Sigmoid colon (tissue), 7 donors: ENCODE data around the gene NCOA4. TPM values are rescaled to one million over a fixed set of nuclear protein-coding genes. Genes with fewer than 3 reads are reported as not detected.
"Not testable (repeated sequence)": the region's sequence is repeated elsewhere in the genome, so short reads cannot be mapped to it uniquely, and the experiment has no call there.

ENCODE experiments used
- DNase-seq: peaks from one replicate; pipeline ENCODE4 v3.0.0-alpha.2; 2019
- H3K27ac ChIP-seq, 4 donors: fragments of 200-600 bp; sonication (generic); one replicate each; pipeline ENCODE4 v1.5.1; 2016 to 2019; ENCODE audit warnings: mild to moderate bottlenecking in 1 of 4
- H3K27me3 ChIP-seq, 3 donors: fragments of 200-600 bp; sonication (generic); one replicate each; pipeline ENCODE4 v1.5.1; 2019; ENCODE audit warnings: mild to moderate bottlenecking in 1 of 3
- H3K36me3 ChIP-seq, 4 donors: fragments of 200-600 bp; sonication (generic); one replicate each; pipeline ENCODE4 v1.5.1; 2016 to 2019
- H3K4me1 ChIP-seq, 4 donors: fragments of 200-600 bp; sonication (generic); one replicate each; pipeline ENCODE4 v1.5.1; 2017 to 2019
- H3K4me3 ChIP-seq, 4 donors: fragments of 200-600 bp; sonication (generic); one replicate each; pipeline ENCODE4 v1.5.1; 2017 to 2019; ENCODE audit warnings: mild to moderate bottlenecking in 2 of 4, moderate library complexity in 1 of 4
- H3K9me3 ChIP-seq, 4 donors: fragments of 200-600 bp in 3 of 4; sonication (generic) in 3 of 4; one replicate each; pipeline versions ENCODE4 v1.5.1 to v1.6.1; 2013 to 2019
- EP300 ChIP-seq, 4 donors: sonication (generic); formaldehyde crosslinking; IDR thresholded peaks; one replicate each; pipeline ENCODE4 v1.6.1; 2017; ENCODE audit warnings: antibody characterized with exemption in 4 of 4
- POLR2A ChIP-seq, 2 donors: fragments of 450-650 bp; IDR thresholded peaks; one replicate each; pipeline ENCODE4 v1.6.1; 2016; ENCODE audit warnings: antibody characterized with exemption in 2 of 2, mild to moderate bottlenecking in 2 of 2, moderate library complexity in 2 of 2
- POLR2AphosphoS5 ChIP-seq, 4 donors: sonication (generic); formaldehyde crosslinking; IDR thresholded peaks; one replicate each; pipeline ENCODE4 v1.6.1; 2017; ENCODE audit warnings: antibody characterized with exemption in 4 of 4
- WGBS, 2 donors: extraction: QIAGEN DNeasy Blood & Tissue Kit; methylation state at CpG; one replicate each; pipeline ENCODE4 v1.1.7; 2013; 5-methylcytosine and 5-hydroxymethylcytosine counted together
- intact Hi-C: fragments of 100-400 bp; cut with DNase I; formaldehyde crosslinking; loops from one replicate; pipeline ENCODE4 v1.15.1; 2023
- polyA plus RNA-seq, 3 donors: library from polyadenylated mRNA; stranded (reverse); fragments of 200-250 nt; gene quantifications; one replicate each; pipeline ENCODE4 v1.2.3, GENCODE V29; 2013
- total RNA-seq, 4 donors: library from RNA; depleted of rRNA; stranded (reverse); fragments of >200 nt; gene quantifications; one replicate each; pipeline ENCODE4 v1.1.0, GENCODE V29; 2016
- TF ChIP-seq, protein P1 (sequence below), 4 experiments: fragments of 450-650 bp in 3 of 4; fragments of 200-600 bp in 1 of 4; IDR thresholded peaks; one replicate each; pipeline ENCODE4 v1.5.1; 2016 to 2019; ENCODE audit warnings: antibody characterized with exemption in 4 of 4, mild to moderate bottlenecking in 3 of 4, moderate library complexity in 2 of 4
- donor health status: healthy with polysubstance abuse.
- donor health status: Bipolar disorder and iron deficiency.
- donor health status: healthy.

Gene NCOA4
- total and polyA plus RNA-seq, 7 donors: 82.6 to 192 (median 149) TPM

DNA sequence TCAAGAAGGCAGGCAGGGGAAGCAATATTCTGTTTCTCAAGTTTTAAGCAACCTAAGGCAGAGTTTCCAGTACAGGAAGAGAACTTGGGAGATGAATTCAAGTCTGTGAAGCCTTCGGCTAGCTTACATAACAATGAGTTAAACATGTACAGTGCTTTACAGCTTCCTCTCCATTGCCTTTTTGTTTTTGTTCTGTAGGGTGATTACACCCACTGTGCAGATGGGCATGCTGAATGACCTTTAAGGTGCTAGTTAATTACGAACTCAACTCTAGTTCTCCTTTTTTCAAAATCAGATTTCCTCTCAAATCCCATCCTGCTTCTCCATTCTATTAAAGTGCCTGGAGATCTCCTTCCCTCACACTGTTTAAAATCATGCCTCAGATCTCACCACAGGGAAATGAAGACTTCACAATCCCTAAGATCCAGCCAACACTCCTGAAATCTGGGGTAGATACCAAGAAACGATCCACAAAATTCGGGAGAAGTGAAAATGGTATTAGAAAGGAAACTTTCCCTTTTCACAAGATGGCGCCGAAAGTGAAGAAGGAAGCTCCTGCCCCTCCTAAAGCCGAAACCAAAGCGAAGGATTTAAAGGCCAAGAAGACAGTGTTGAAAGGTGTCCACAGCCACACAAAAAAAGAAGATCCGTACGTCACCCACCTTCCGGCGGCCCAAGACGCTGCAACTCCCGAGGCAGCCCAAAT, 32.5 kb upstream of the NCOA4 start:
- Histone ChIP-seq H3K27me3 (no peaks in the 10 kb centered on the region), H3K4me3 (no peak overlapping the region), H3K4me1 (no peaks in the 10 kb centered on the region), H3K27ac (no peak overlapping the region), H3K36me3 (no peaks in the 10 kb centered on the region), H3K9me3 (no peaks in the 10 kb centered on the region)
- 82 to 88% methylated on average over 14 of the region's 14 CpGs for WGBS, 2 donors
- TF ChIP-seq, protein P1, sequence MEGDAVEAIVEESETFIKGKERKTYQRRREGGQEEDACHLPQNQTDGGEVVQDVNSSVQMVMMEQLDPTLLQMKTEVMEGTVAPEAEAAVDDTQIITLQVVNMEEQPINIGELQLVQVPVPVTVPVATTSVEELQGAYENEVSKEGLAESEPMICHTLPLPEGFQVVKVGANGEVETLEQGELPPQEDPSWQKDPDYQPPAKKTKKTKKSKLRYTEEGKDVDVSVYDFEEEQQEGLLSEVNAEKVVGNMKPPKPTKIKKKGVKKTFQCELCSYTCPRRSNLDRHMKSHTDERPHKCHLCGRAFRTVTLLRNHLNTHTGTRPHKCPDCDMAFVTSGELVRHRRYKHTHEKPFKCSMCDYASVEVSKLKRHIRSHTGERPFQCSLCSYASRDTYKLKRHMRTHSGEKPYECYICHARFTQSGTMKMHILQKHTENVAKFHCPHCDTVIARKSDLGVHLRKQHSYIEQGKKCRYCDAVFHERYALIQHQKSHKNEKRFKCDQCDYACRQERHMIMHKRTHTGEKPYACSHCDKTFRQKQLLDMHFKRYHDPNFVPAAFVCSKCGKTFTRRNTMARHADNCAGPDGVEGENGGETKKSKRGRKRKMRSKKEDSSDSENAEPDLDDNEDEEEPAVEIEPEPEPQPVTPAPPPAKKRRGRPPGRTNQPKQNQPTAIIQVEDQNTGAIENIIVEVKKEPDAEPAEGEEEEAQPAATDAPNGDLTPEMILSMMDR (IDR thresholded peaks at IDR 0.05): no peak
- TF ChIP-seq POLR2A (IDR thresholded peaks at IDR 0.05) (no peak), POLR2AphosphoS5 (IDR thresholded peaks at IDR 0.05) (no peak), EP300 (IDR thresholded peaks at IDR 0.05) (no peak)
- no peak for DNase-seq
- intact Hi-C loops: no loop called here

- H3K4me1 ChIP-seq: no peaks in the 10 kb centered on the region
- H3K27me3 ChIP-seq: no peaks in the 10 kb centered on the region
- no peak overlapping the region for H3K4me3 ChIP-seq
- H3K27ac ChIP-seq: no peak overlapping the region
- H3K9me3 ChIP-seq: no peaks in the 10 kb centered on the region
- TF ChIP-seq, protein P1 (IDR thresholded peaks at IDR 0.05): no peak
- TF ChIP-seq POLR2AphosphoS5 (IDR thresholded peaks at IDR 0.05) (no peak), POLR2A (IDR thresholded peaks at IDR 0.05) (no peak), EP300 (IDR thresholded peaks at IDR 0.05) (no peak)
- DNase-seq: no peak
- intact Hi-C loops: no loop called here
- 82 to 87% methylated on average over 3 of the region's 3 CpGs for WGBS, 2 donors
- no peaks in the 10 kb centered on the region for H3K36me3 ChIP-seq
Measured at GRCh38 chr10:46060706-46061105, 30.3 kb upstream of the NCOA4 start.

DNA sequence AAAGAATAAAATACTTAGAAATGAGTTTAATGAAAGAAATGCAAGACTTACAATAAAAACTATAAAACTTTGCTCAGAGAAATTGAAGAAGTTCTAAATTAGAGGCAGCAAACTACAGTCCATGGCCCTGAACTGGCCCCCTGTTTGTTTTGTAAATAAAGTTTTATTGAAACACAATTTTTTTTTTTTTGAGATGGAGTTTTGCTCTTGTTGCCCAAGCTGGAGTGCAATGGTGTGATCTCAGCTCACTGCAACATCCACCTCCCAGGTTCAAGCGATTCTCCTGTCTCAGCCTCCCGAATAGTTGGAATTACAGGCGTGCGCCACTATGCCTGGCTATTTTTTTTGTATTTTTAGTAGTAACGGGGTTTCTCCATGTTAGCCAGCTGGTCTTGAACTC, 27.5 kb upstream of the NCOA4 start:
- WGBS, 2 donors: 95 to 96% methylated on average over 5 of the region's 5 CpGs
- intact Hi-C loops, H3K9me3 ChIP-seq, H3K27ac ChIP-seq, H3K27me3 ChIP-seq, DNase-seq, H3K4me3 ChIP-seq, H3K4me1 ChIP-seq, H3K36me3 ChIP-seq: not testable (repeated sequence)

DNA sequence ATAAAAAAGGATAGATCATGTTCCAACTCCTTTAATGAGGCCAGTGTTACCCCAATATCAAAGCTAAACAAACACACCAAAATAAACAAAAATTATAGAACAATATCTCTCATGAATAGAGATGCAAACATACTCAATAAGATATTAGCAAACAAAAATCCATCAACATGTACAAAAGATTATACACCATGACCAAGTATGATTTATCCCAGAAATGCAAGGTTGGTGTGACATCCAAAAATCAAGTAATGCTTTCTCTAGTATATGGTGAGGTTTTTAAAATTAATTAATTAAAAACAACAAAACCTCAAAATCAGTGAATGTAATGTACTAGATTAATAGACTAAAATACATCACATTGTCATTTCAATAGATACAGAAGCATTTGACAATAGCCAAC, 26.6 kb upstream of the NCOA4 start:
- intact Hi-C loops: no loop called here
- H3K4me3 ChIP-seq: no peak overlapping the region

GRCh38 chr10:46055771-46056170, 25.3 kb upstream of the NCOA4 start:
- Histone ChIP-seq H3K9me3 (no peaks in the 10 kb centered on the region), H3K27ac (no peak overlapping the region), H3K36me3 (no peaks in the 10 kb centered on the region), H3K4me1 (no peaks in the 10 kb centered on the region), H3K4me3 (no peak overlapping the region), H3K27me3 (peaks cover 0 to 3% (median 0%) of the 10 kb centered on the region in 3 donors)
- no peak for TF ChIP-seq POLR2AphosphoS5 (IDR thresholded peaks at IDR 0.05)
- TF ChIP-seq, protein P1 (IDR thresholded peaks at IDR 0.05): no peak
- TF ChIP-seq POLR2A (IDR thresholded peaks at IDR 0.05): no peak
- no peak for TF ChIP-seq EP300 (IDR thresholded peaks at IDR 0.05)
- intact Hi-C loops: no loop called here
- no peak for DNase-seq
- 89 to 91% methylated on average over 4 of the region's 4 CpGs for WGBS, 2 donors

More for the DNA sequence above, 26.6 kb upstream of the NCOA4 start:
- Histone ChIP-seq H3K9me3 (no peaks in the 10 kb centered on the region), H3K27me3 (no peaks in the 10 kb centered on the region), H3K36me3 (no peaks in the 10 kb centered on the region), H3K4me1 (no peaks in the 10 kb centered on the region), H3K27ac (no peak overlapping the region)
- no peak for DNase-seq
- TF ChIP-seq POLR2AphosphoS5 (IDR thresholded peaks at IDR 0.05): no peak
- TF ChIP-seq, protein P1 (IDR thresholded peaks at IDR 0.05): no peak
- no peak for TF ChIP-seq POLR2A (IDR thresholded peaks at IDR 0.05)
- no peak for TF ChIP-seq EP300 (IDR thresholded peaks at IDR 0.05)
